HFFc6 (cell line): Measurements from ENCODE around the gene SCIN. TPM values are rescaled to one million over a fixed set of nuclear protein-coding genes. Genes with fewer than 3 reads are reported as not detected.

Experiments
- DNase-seq: peaks from one replicate; pipeline ENCODE4 v3.0.0-alpha.2; 2018
- H3K27ac Mint-ChIP-seq: 2 replicates; pipeline ENCODE4 v1.8.0; 2020; ENCODE audit warnings: mild to moderate bottlenecking, mixed read lengths
- H3K27me3 Mint-ChIP-seq: 2 replicates; pipeline ENCODE4 v1.8.0; 2021; ENCODE audit warnings: mild to moderate bottlenecking, moderate library complexity, mixed read lengths; ENCODE audit not compliant: insufficient read depth
- H3K36me3 Mint-ChIP-seq: 2 replicates; pipeline ENCODE4 v1.8.0; 2021; ENCODE audit warnings: low read depth, mixed read lengths
- H3K4me1 Mint-ChIP-seq: 2 replicates; pipeline ENCODE4 v1.8.0; 2020; ENCODE audit warnings: low read depth, mixed read lengths
- H3K4me3 Mint-ChIP-seq: 2 replicates; pipeline ENCODE4 v1.8.0; 2020; ENCODE audit warnings: mild to moderate bottlenecking, moderate library complexity, mixed read lengths
- H3K9me3 Mint-ChIP-seq: 2 replicates; pipeline ENCODE4 v1.8.0; 2020; ENCODE audit warnings: mild to moderate bottlenecking, mixed read lengths
- CTCF ChIP-seq: fragments of 200-600 bp; sonication (generic); IDR thresholded peaks from 2 replicates; pipeline ENCODE4 v1.5.0; 2021; ENCODE audit warnings: antibody characterized with exemption, mild to moderate bottlenecking
- total RNA-seq, 6 experiments: library from RNA; stranded (reverse); fragmentation: NEBNext Ultra II Directional; extraction: Animal tissue kit (Norgen Biotek cat#: 25700); gene quantifications; 2 replicates in 1 of 6; 3 replicates in 5 of 6; pipeline ENCODE4 v1.2.3, GENCODE V29; 2021

Gene SCIN
- total RNA-seq, 6 experiments from 2014 or later, result 0.92 to 50.8 (median 47.4) TPM

- Mint-ChIP-seq H3K27me3 (no peaks in the 10 kb centered on the region; the same call in 1 of the 2 replicates), H3K9me3 (peaks cover 20% of the 10 kb centered on the region), H3K27ac (no peak overlapping the region), H3K36me3 (peaks cover 10% of the 10 kb centered on the region), H3K4me3 (no peak overlapping the region), H3K4me1 (no peaks in the 10 kb centered on the region)
- DNase-seq, result no peak
- TF ChIP-seq CTCF, result no peak
Observed at GRCh38 chr7:12534046-12534445, 36.5 kb upstream of the SCIN start.

- DNase-seq, result no peak
- Mint-ChIP-seq H3K27ac (no peak overlapping the region), H3K4me3 (no peak overlapping the region), H3K27me3 (no peaks in the 10 kb centered on the region), H3K36me3 (peaks cover 10% of the 10 kb centered on the region), H3K9me3 (peaks cover 20% of the 10 kb centered on the region), H3K4me1 (peaks cover 13% of the 10 kb centered on the region)
- no peak for TF ChIP-seq CTCF
Observed at GRCh38 chr7:12539681-12540080, 30.8 kb upstream of the SCIN start.

DNA sequence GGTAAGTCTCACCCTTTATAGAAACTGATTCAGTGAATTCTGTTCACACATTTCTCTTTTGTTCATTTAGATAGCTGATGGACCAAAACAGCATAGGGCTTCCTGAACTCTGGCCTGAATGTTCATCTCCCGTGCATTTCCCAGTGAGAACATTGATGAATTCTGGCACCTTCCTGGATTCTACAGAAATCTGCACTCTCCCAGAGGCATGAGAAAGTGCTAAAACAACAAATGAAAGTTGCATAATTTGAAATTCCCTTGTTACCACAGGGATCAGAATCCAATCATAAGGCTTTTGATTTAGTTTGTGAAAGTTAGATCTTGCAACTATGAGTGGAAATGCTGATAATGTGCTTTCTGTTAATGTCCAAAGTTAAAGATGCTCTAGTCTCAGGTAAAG is 29.7 kb upstream of the SCIN start:
- H3K9me3 Mint-ChIP-seq, result peaks cover 11% of the 10 kb centered on the region
- no peak overlapping the region for H3K4me3 Mint-ChIP-seq
- H3K27me3 Mint-ChIP-seq, result no peaks in the 10 kb centered on the region
- H3K27ac Mint-ChIP-seq, result no peak overlapping the region
- TF ChIP-seq CTCF, result no peak
- DNase-seq, result no peak
- H3K36me3 Mint-ChIP-seq, result peaks cover 10% of the 10 kb centered on the region
- H3K4me1 Mint-ChIP-seq, result peaks cover 20% of the 10 kb centered on the region

DNA sequence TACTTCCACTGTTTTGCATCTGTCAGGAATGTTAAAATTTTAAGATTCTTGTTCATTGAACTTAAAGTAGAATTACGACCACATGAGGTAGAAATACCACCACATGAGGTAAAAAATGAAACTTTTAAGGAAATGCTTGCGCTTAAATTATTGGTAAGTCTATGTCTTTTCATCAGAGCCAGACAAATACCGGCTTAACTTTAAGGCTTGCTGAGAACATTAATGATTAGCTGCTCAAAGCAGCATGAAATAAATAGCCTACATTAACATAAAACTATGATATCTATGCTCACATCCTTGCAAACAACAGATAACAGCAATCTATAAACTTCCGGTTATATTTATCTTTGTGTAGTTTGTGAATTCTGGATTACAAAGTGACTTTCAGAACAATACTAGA is 26.9 kb upstream of the SCIN start:
- no peaks in the 10 kb centered on the region for H3K27me3 Mint-ChIP-seq
- H3K4me3 Mint-ChIP-seq, result no peak overlapping the region
- no peaks in the 10 kb centered on the region for H3K9me3 Mint-ChIP-seq
- peaks cover 26% of the 10 kb centered on the region for H3K4me1 Mint-ChIP-seq
- no peak for DNase-seq
- H3K27ac Mint-ChIP-seq, result no peak overlapping the region
- TF ChIP-seq CTCF, result no peak
- H3K36me3 Mint-ChIP-seq, result no peaks in the 10 kb centered on the region

DNA sequence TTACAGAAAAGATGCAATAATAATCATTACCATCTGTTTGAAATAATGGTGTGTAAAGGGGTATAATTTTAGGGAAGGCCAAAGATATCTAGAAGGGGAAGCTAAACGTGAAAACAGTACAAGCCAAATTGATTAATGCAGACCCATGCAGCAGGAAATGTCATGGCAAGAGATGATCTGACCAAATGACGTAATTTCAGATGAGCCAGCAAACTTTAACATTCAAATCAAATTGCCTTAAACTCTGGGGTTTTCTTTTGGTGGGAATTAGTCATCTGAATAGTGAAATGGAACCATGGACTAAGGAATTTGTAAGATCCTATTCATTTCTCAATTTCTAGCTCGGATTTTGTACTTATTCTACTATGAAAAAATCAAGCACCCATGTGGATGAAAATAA is 21.4 kb upstream of the SCIN start:
- H3K4me1 Mint-ChIP-seq, result peaks cover 61% of the 10 kb centered on the region
- no peaks in the 10 kb centered on the region for H3K9me3 Mint-ChIP-seq
- H3K4me3 Mint-ChIP-seq, result peak overlapping the region; percentile 3; the same call in 1 of the 2 replicates
- no peaks in the 10 kb centered on the region for H3K36me3 Mint-ChIP-seq
- H3K27me3 Mint-ChIP-seq, result peaks cover 2% of the 10 kb centered on the region; the same call in 1 of the 2 replicates
- TF ChIP-seq CTCF, result no peak
- peak; percentile 27 for DNase-seq
- H3K27ac Mint-ChIP-seq, result peak overlapping the region; percentile 54; the same call in 1 of the 2 replicates

GRCh38 chr7:12550956-12551355 is 19.6 kb upstream of the SCIN start:
- DNase-seq, result peak; percentile 43
- peaks cover 2% of the 10 kb centered on the region; the same call in 1 of the 2 replicates for H3K27me3 Mint-ChIP-seq
- H3K27ac Mint-ChIP-seq, result peak overlapping the region; percentile 51
- peaks cover 8% of the 10 kb centered on the region; the same call in 1 of the 2 replicates for H3K36me3 Mint-ChIP-seq
- peak overlapping the region; percentile 50 for H3K4me3 Mint-ChIP-seq
- peaks cover 9% of the 10 kb centered on the region for H3K9me3 Mint-ChIP-seq
- peaks cover 57% of the 10 kb centered on the region for H3K4me1 Mint-ChIP-seq
- TF ChIP-seq CTCF, result no peak
